MM.1S (cell line): ENCODE measurements around the gene CTDSPL2.
"Not testable (repeated sequence)": the region's sequence is repeated elsewhere in the genome, so short reads cannot be mapped to it uniquely, and the experiment has no call there.

Experiments
- DNase-seq: peaks from one replicate; pipeline ENCODE4 v3.0.0-alpha.2; 2015
- H2AFZ ChIP-seq: fragments of 300-600 bp; sonication (generic); 2 replicates; pipeline ENCODE4 v1.6.0; 2016; ENCODE audit warnings: antibody characterized with exemption, low read length
- H3F3A ChIP-seq: fragments of 300-600 bp; sonication (generic); 2 replicates; pipeline ENCODE4 v1.6.1; 2016; ENCODE audit warnings: mild to moderate bottlenecking, antibody characterized with exemption, low read length, moderate library complexity, mixed read lengths; ENCODE audit not compliant: insufficient read depth
- H3K27ac ChIP-seq: fragments of 300-600 bp; sonication (generic); 2 replicates; pipeline ENCODE4 v1.5.1; 2016; ENCODE audit warnings: mild to moderate bottlenecking, low read length
- H3K27me3 ChIP-seq: fragments of 300-600 bp; sonication (generic); replicated peaks from 2 replicates; pipeline ENCODE4 v1.6.0; 2016; ENCODE audit warnings: low read length; ENCODE audit not compliant: insufficient read depth
- H3K36me3 ChIP-seq: fragments of 300-600 bp; sonication (generic); replicated peaks from 2 replicates; pipeline ENCODE4 v1.6.1; 2016; ENCODE audit warnings: mild to moderate bottlenecking, low read length, mixed read lengths; ENCODE audit not compliant: insufficient read depth
- H3K4me1 ChIP-seq: fragments of 300-600 bp; sonication (generic); 2 replicates; pipeline ENCODE4 v1.6.1; 2016; ENCODE audit warnings: low read length, mixed read lengths
- H3K4me2 ChIP-seq: fragments of 300-600 bp; sonication (generic); 2 replicates; pipeline ENCODE4 v1.6.0; 2016; ENCODE audit warnings: low read depth, low read length
- H3K4me3 ChIP-seq: fragments of 300-600 bp; sonication (generic); 2 replicates; pipeline ENCODE4 v1.5.1; 2016; ENCODE audit warnings: low read length, mixed read lengths
- H3K79me2 ChIP-seq: fragments of 300-600 bp; sonication (generic); 2 replicates; pipeline ENCODE4 v1.6.1; 2016; ENCODE audit warnings: mixed run types, low read length, mixed read lengths
- H3K9ac ChIP-seq: fragments of 300-600 bp; sonication (generic); 2 replicates; pipeline ENCODE4 v1.6.1; 2016; ENCODE audit warnings: low read length, mixed read lengths
- H3K9me2 ChIP-seq: fragments of 300-600 bp; sonication (generic); replicated peaks from 2 replicates; pipeline ENCODE4 v1.6.1; 2016; ENCODE audit warnings: mild to moderate bottlenecking, low read length, mixed read lengths; ENCODE audit not compliant: insufficient read depth
- H3K9me3 ChIP-seq: fragments of 300-600 bp; sonication (generic); replicated peaks from 2 replicates; pipeline ENCODE4 v1.6.1; 2016; ENCODE audit warnings: mild to moderate bottlenecking, low read length, mixed read lengths; ENCODE audit not compliant: insufficient read depth
- H4K20me1 ChIP-seq: fragments of 300-600 bp; sonication (generic); 2 replicates; pipeline ENCODE4 v1.6.1; 2016; ENCODE audit warnings: mild to moderate bottlenecking, low read length, moderate library complexity, mixed read lengths; ENCODE audit not compliant: insufficient read depth
- CTCF ChIP-seq: fragments of 300-600 bp; sonication (generic); IDR thresholded peaks from 2 replicates; pipeline ENCODE4 v1.5.1; 2016; ENCODE audit warnings: antibody characterized with exemption, low read length, mixed read lengths
- EZH2 ChIP-seq: fragments of 300-600 bp; sonication (generic); optimal IDR thresholded peaks from 2 replicates; pipeline ENCODE3; 2017; ENCODE audit warnings: low read depth, mild to moderate bottlenecking, antibody characterized with exemption, low read length, mixed read lengths
- EZH2phosphoT487 ChIP-seq: fragments of 300-600 bp; sonication (generic); IDR thresholded peaks from 2 replicates; pipeline ENCODE4 v1.6.1; 2018; ENCODE audit warnings: antibody characterized with exemption, low read length

Gene CTDSPL2

GRCh38 chr15:44545913-44546802, 118.7 kb downstream of the CTDSPL2 start:
- H3K9me2 ChIP-seq, result no peaks in the 10 kb centered on the region
- DNase-seq, result peak; percentile 74
- H3K36me3 ChIP-seq, result no peaks in the 10 kb centered on the region; the same call in 1 of the 2 replicates
- no peak overlapping the region for H2AFZ ChIP-seq
- H3K27ac ChIP-seq, result peak overlapping the region; percentile 68
- peak overlapping the region; percentile 26 for H3K4me3 ChIP-seq
- peak overlapping the region; percentile 23; the same call in 1 of the 2 replicates for H3K9ac ChIP-seq
- peak overlapping the region; percentile 60 for H3K4me2 ChIP-seq
- no peaks in the 10 kb centered on the region for H3K27me3 ChIP-seq
- peaks cover 21% of the 10 kb centered on the region for H3F3A ChIP-seq
- peak; percentile 60 for TF ChIP-seq CTCF
- TF ChIP-seq EZH2phosphoT487, result no peak
- TF ChIP-seq EZH2, result no peak
- H3K79me2 ChIP-seq, result peaks cover 98% of the 10 kb centered on the region
- H3K4me1 ChIP-seq, result peaks cover 20% of the 10 kb centered on the region
- H4K20me1 ChIP-seq, result peaks cover 21% of the 10 kb centered on the region
- H3K9me3 ChIP-seq, result no peaks in the 10 kb centered on the region

- H3K4me3 ChIP-seq, H2AFZ ChIP-seq, H3K27ac ChIP-seq, H3K36me3 ChIP-seq, H3K9ac ChIP-seq, DNase-seq, H3K9me3 ChIP-seq, H3K4me2 ChIP-seq, H3K9me2 ChIP-seq, H3K27me3 ChIP-seq: not testable (repeated sequence)
- peaks cover 21% of the 10 kb centered on the region for H4K20me1 ChIP-seq
- H3F3A ChIP-seq, result peaks cover 21% of the 10 kb centered on the region
- H3K4me1 ChIP-seq, result peaks cover 16% of the 10 kb centered on the region
- peaks cover 81% of the 10 kb centered on the region for H3K79me2 ChIP-seq
These were observed 121.7 kb downstream of the CTDSPL2 start for GRCh38 chr15:44549152-44549551.

DNA sequence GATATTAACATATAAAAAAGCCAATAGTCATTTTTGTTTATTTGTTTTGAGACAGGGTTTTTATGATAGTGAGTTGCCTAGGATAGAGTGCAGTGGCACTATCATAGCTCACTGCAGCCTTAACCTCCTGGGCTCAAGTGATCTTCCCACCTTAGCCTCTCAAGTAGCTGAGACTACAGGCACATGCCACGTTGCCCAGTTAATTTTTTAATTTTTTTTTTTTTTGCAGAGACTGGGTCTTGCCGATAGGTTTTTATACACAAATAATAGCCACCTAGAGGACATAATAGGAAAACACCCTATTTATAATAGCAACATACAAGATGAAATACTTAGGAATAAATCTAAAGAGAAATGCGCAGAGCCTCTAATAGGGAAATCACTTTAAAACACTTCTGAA, 122.8 kb downstream of the CTDSPL2 start:
- no peaks in the 10 kb centered on the region for H3K9me2 ChIP-seq
- no peak overlapping the region for H3K4me2 ChIP-seq
- H3K27me3 ChIP-seq, result no peaks in the 10 kb centered on the region
- H3F3A ChIP-seq, result peaks cover 16% of the 10 kb centered on the region
- H3K4me1 ChIP-seq, result peaks cover 13% of the 10 kb centered on the region
- peaks cover 80% of the 10 kb centered on the region for H3K79me2 ChIP-seq
- no peaks in the 10 kb centered on the region for H3K9me3 ChIP-seq
- no peak overlapping the region for H3K27ac ChIP-seq
- TF ChIP-seq CTCF (peak; percentile 34), EZH2 (no peak)
- peaks cover 18% of the 10 kb centered on the region for H4K20me1 ChIP-seq
- H2AFZ ChIP-seq, result no peak overlapping the region
- DNase-seq, result no peak
- no peak overlapping the region for H3K9ac ChIP-seq
- no peak overlapping the region for H3K4me3 ChIP-seq
- H3K36me3 ChIP-seq, result no peaks in the 10 kb centered on the region; the same call in 1 of the 2 replicates

DNA sequence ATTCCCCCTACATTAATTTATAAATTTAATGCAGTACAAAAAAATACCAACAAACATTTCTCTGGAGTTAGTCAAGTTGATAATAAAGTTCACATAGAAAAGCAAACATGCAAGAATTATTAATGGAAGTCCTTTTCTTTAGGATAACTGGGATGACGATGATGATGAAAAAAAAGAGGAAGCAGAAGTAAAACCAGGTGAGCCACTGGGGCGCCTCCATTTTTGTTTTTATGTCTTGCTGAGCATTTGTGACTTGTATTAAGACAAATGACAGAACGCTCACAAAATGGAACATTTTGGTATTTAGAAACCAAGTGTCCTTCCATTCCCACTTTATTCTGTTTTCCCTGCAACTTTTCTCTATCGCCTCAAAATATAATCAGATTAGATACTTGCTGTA, 123.3 kb downstream of the CTDSPL2 start:
- no peak overlapping the region for H3K4me2 ChIP-seq
- H3K4me1 ChIP-seq, result peaks cover 8% of the 10 kb centered on the region
- no peaks in the 10 kb centered on the region for H3K27me3 ChIP-seq
- H3K36me3 ChIP-seq, result no peaks in the 10 kb centered on the region; the same call in 1 of the 2 replicates
- TF ChIP-seq EZH2phosphoT487 (no peak), EZH2 (no peak), CTCF (no peak)
- peaks cover 13% of the 10 kb centered on the region for H4K20me1 ChIP-seq
- no peaks in the 10 kb centered on the region for H3K9me3 ChIP-seq
- H3K9ac ChIP-seq, result no peak overlapping the region
- H2AFZ ChIP-seq, result no peak overlapping the region
- no peak for DNase-seq
- peaks cover 11% of the 10 kb centered on the region for H3F3A ChIP-seq
- no peak overlapping the region for H3K27ac ChIP-seq
- H3K4me3 ChIP-seq, result no peak overlapping the region
- peaks cover 80% of the 10 kb centered on the region for H3K79me2 ChIP-seq
- no peaks in the 10 kb centered on the region for H3K9me2 ChIP-seq
